OCI-LY7 (cell line): ENCODE measurements around the gene C16orf78.

ENCODE experiments used
- CTCF ChIP-seq: fragments of 200-600 bp; sonication (generic); conservative IDR thresholded peaks from 2 replicates; pipeline ENCODE4 v1.5.1; 2014; ENCODE audit warnings: mild to moderate bottlenecking, antibody characterized with exemption, low read length, moderate library complexity, mixed read lengths
- EZH2phosphoT487 ChIP-seq: fragments of 200-600 bp; sonication (generic); IDR thresholded peaks from 2 replicates; pipeline ENCODE4 v1.6.1; 2018; ENCODE audit warnings: low read depth, borderline replicate concordance, mild to moderate bottlenecking, mixed run types, antibody characterized with exemption, low read length, moderate library complexity, mixed read lengths

- TF ChIP-seq CTCF (peak; percentile 95), EZH2phosphoT487 (no peak)
These were observed 34.4 kb downstream of the C16orf78 start for GRCh38 chr16:49407873-49408550.
